PFSK-1 (cell line): ENCODE data around the gene KIF12.

Source experiments
- FOXP2 ChIP-seq: optimal IDR thresholded peaks from 2 replicates; pipeline ENCODE3; 2011; ENCODE audit warnings: borderline replicate concordance, control low read depth, inconsistent platforms; ENCODE audit not compliant: insufficient read depth; ENCODE audit errors: extremely low read length, extremely low read depth
- POLR2AphosphoS5 ChIP-seq: IDR thresholded peaks from 2 replicates; pipeline ENCODE4 v1.6.1; 2012; ENCODE audit warnings: low read depth, mild to moderate bottlenecking, control low read depth, low read length, moderate library complexity
- SIN3A ChIP-seq: IDR thresholded peaks from 2 replicates; pipeline ENCODE4 v1.6.1; 2012; ENCODE audit warnings: mild to moderate bottlenecking, low read length, moderate library complexity, borderline replicate concordance; ENCODE audit not compliant: insufficient read depth
- TF ChIP-seq, protein P1 (sequence below), 2 experiments: IDR thresholded peaks; 2 replicates each; pipeline versions ENCODE4 v1.6.1 to v1.8.0; 2011 to 2012; ENCODE audit warnings: low read depth in 2 of 2, low read length in 2 of 2, control low read depth in 1 of 2, inconsistent platforms in 1 of 2, mild to moderate bottlenecking in 1 of 2, moderate library complexity in 1 of 2; ENCODE audit not compliant: insufficient read depth in 1 of 2

KIF12 gene

GRCh38 chr9:114046875-114047274 is 52.2 kb downstream of the KIF12 start:
- no peak for TF ChIP-seq SIN3A
- no peak for TF ChIP-seq FOXP2
- TF ChIP-seq, protein P1, sequence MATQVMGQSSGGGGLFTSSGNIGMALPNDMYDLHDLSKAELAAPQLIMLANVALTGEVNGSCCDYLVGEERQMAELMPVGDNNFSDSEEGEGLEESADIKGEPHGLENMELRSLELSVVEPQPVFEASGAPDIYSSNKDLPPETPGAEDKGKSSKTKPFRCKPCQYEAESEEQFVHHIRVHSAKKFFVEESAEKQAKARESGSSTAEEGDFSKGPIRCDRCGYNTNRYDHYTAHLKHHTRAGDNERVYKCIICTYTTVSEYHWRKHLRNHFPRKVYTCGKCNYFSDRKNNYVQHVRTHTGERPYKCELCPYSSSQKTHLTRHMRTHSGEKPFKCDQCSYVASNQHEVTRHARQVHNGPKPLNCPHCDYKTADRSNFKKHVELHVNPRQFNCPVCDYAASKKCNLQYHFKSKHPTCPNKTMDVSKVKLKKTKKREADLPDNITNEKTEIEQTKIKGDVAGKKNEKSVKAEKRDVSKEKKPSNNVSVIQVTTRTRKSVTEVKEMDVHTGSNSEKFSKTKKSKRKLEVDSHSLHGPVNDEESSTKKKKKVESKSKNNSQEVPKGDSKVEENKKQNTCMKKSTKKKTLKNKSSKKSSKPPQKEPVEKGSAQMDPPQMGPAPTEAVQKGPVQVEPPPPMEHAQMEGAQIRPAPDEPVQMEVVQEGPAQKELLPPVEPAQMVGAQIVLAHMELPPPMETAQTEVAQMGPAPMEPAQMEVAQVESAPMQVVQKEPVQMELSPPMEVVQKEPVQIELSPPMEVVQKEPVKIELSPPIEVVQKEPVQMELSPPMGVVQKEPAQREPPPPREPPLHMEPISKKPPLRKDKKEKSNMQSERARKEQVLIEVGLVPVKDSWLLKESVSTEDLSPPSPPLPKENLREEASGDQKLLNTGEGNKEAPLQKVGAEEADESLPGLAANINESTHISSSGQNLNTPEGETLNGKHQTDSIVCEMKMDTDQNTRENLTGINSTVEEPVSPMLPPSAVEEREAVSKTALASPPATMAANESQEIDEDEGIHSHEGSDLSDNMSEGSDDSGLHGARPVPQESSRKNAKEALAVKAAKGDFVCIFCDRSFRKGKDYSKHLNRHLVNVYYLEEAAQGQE (IDR thresholded peaks at IDR 0.05; ENCODE audit: insufficient read depth in 1 of 2, low read depth in 2 of 2, low read length in 2 of 2), result no peak

DNA sequence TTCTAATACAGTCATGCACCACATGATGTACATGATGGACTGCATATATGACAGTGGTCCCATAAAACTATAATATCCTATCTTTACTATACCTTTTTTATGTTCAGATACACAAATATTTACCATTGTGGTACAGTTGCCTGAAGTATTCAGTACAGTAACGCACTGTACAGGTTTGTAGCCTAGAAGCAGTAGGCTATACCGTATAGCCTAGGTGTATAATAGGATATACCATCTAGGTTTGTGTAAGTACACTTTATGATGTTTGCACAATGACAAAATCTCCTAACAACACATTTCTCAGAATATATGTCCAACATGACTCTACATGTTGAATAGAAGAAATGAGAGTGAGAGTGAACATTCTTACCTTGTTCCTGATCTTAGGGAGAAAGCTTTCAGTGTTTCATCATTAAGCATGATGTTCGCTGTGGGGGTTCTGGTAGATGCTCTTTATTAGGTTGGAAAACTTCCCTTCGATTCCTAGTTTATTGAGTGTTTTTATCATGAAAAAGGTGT is 52.8 kb downstream of the KIF12 start:
- TF ChIP-seq, protein P1 (IDR thresholded peaks at IDR 0.05; ENCODE audit: insufficient read depth in 1 of 2, low read depth in 2 of 2, low read length in 2 of 2), result no peak
- TF ChIP-seq FOXP2 (no peak), SIN3A (no peak), POLR2AphosphoS5 (no peak)
